HepG2 (cell line): Measurements from ENCODE around the gene NFE2L1. TPM values are rescaled to one million over a fixed set of nuclear protein-coding genes. Genes with fewer than 3 reads are reported as not detected.

Source experiments
- ATF7 ChIP-seq, 2 experiments: fragments of 450-650 bp in 1 of 2; sonication (generic) in 1 of 2; formaldehyde crosslinking in 1 of 2; IDR thresholded peaks; 2 replicates each; pipeline versions ENCODE4 v1.4.0 to v1.6.1; 2016 to 2020; ENCODE audit warnings: antibody characterized with exemption in 1 of 2, mild to moderate bottlenecking in 1 of 2, missing genetic modification reagents in 1 of 2
- CBX5 ChIP-seq: sonication (generic); formaldehyde crosslinking; IDR thresholded peaks from 2 replicates; pipeline ENCODE4 v1.4.0; 2020; ENCODE audit warnings: missing genetic modification reagents, borderline replicate concordance
- EED ChIP-seq: sonication (generic); formaldehyde crosslinking; IDR thresholded peaks from 2 replicates; pipeline ENCODE4 v1.5.0; 2020; ENCODE audit warnings: mild to moderate bottlenecking, missing genetic modification reagents
- FOXO1 ChIP-seq: sonication (generic); formaldehyde crosslinking; IDR thresholded peaks from 2 replicates; pipeline ENCODE4 v1.4.0; 2020; ENCODE audit warnings: missing genetic modification reagents
- GTF3A ChIP-seq: sonication (generic); formaldehyde crosslinking; conservative IDR thresholded peaks from 2 replicates; pipeline ENCODE4 v1.4.0; 2020; ENCODE audit warnings: mild to moderate bottlenecking, missing genetic modification reagents
- SALL2 ChIP-seq: sonication (generic); formaldehyde crosslinking; IDR thresholded peaks from 2 replicates; pipeline ENCODE4 v1.8.1; 2023; ENCODE audit warnings: mild to moderate bottlenecking, missing genetic modification reagents, inconsistent platforms
- SKI ChIP-seq: fragments of 450-650 bp; IDR thresholded peaks from one replicate; pipeline ENCODE4 v1.6.1; 2018; ENCODE audit warnings: mild to moderate bottlenecking; ENCODE audit not compliant: partially characterized antibody
- SPEN ChIP-seq: sonication (generic); formaldehyde crosslinking; IDR thresholded peaks from 2 replicates; pipeline ENCODE4 v1.5.1; 2020; ENCODE audit warnings: low read depth, mild to moderate bottlenecking, missing genetic modification reagents
- TCF7L2 ChIP-seq: IDR thresholded peaks from 2 replicates; pipeline ENCODE4 v1.6.1; 2011; ENCODE audit warnings: mild to moderate bottlenecking, low read depth, low read length, moderate library complexity
- U2AF2 ChIP-seq: fragments of 200-400 bp; formaldehyde crosslinking; IDR thresholded peaks from 2 replicates; pipeline ENCODE4 v1.6.1; 2017; ENCODE audit warnings: low read depth, mild to moderate bottlenecking, low read length
- ZBTB38 ChIP-seq: sonication (generic); formaldehyde crosslinking; IDR thresholded peaks from 2 replicates; pipeline ENCODE4 v1.5.1; 2020; ENCODE audit warnings: mild to moderate bottlenecking, missing genetic modification reagents
- ZBTB46 ChIP-seq: sonication (generic); formaldehyde crosslinking; IDR thresholded peaks from 2 replicates; pipeline ENCODE4 v1.4.0; 2020; ENCODE audit warnings: mild to moderate bottlenecking, missing genetic modification reagents, borderline replicate concordance
- ZNF205 ChIP-seq: IDR thresholded peaks from 2 replicates; pipeline ENCODE4 v1.6.1; 2018; ENCODE audit warnings: missing biosample characterization, missing genetic modification reagents
- ZNF232 ChIP-seq: sonication (generic); formaldehyde crosslinking; IDR thresholded peaks from 2 replicates; pipeline ENCODE4 v1.4.0; 2020; ENCODE audit warnings: missing genetic modification reagents, borderline replicate concordance
- ZNF275 ChIP-seq: sonication (generic); formaldehyde crosslinking; IDR thresholded peaks from 2 replicates; pipeline ENCODE4 v1.8.0; 2022; ENCODE audit warnings: missing genetic modification reagents, mild to moderate bottlenecking, inconsistent platforms, borderline replicate concordance
- ZNF749 ChIP-seq: sonication (generic); formaldehyde crosslinking; IDR thresholded peaks from 2 replicates; pipeline ENCODE4 v1.8.0; 2022; ENCODE audit warnings: mild to moderate bottlenecking, missing genetic modification reagents, moderate library complexity, borderline replicate concordance
- ZSCAN31 ChIP-seq: sonication (generic); formaldehyde crosslinking; IDR thresholded peaks from 2 replicates; pipeline ENCODE4 v1.5.0; 2020; ENCODE audit warnings: low read depth, mild to moderate bottlenecking, missing genetic modification reagents
- polyA plus RNA-seq, 8 experiments: library from polyadenylated mRNA; depleted of rRNA in 3 of 8; stranded (reverse) in 7 of 8; unstranded in 1 of 8; fragments of >200 nt; fragmentation: Illumina TruSeq in 4 of 8; extraction: Trizol in 4 of 8; gene quantifications; 2 replicates each; pipeline versions ENCODE4 v1.2.1 to v1.2.3, GENCODE V29; 2011 to 2016; ENCODE audit warnings: low read depth in 4 of 8, missing spikeins in 1 of 8, mixed read lengths in 1 of 8; ENCODE audit not compliant: insufficient read depth in 1 of 8
- total RNA-seq, 5 experiments: library from RNA; depleted of rRNA; stranded (reverse); fragments of >200 nt; fragmentation: Illumina TruSeq; extraction: Trizol; gene quantifications; 2 replicates each; pipeline ENCODE4 v1.2.3, GENCODE V29; 2016; ENCODE audit warnings: low read depth in 1 of 5
- TF ChIP-seq, protein P1 (sequence below): sonication (generic); formaldehyde crosslinking; IDR thresholded peaks from 2 replicates; pipeline ENCODE4 v1.4.0; 2020; ENCODE audit warnings: missing genetic modification reagents, borderline replicate concordance
- TF ChIP-seq, protein P2 (sequence below): sonication (generic); formaldehyde crosslinking; conservative IDR thresholded peaks from 2 replicates; pipeline ENCODE4 v1.4.0; 2020; ENCODE audit warnings: missing genetic modification reagents

Gene NFE2L1
- total and polyA plus RNA-seq, 2 of the 13 experiments (the other 11 are each of a cell fraction or from before 2014, with no cell fraction given), result 67.0 to 234 TPM

DNA sequence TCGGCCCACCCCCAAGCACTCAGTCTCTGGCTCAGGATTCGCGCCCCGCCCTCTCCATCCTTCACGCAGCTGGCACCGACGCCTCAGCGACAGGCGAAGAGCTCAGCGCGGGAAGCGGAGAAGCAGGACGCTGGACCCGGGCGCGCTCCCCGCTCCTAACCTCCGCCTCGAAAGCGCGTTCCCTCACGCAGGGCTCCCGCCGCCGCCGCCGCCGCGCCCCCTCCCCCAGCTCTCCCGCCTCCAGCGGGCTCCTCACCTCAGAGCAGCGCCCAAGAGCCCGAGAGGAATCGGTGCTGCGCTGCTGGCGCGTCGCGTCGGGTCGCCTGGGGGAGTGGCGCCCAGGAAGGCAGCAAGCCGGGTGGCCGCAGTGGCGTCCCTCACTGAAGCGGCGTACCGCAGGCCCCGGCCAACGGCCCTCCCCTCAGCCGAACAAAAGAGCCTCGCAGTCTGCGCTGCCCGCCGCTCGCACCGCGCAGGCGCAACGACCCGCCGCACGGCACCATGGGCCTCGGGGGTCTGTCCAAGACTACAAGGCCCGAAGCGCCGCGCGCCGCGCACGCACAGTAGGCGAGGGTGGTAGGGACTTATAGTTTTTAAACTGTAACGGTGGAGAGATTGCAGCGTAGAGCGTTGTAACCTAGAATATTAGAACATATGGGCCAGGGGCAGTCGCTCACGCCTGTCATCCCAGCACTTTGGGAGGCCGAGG lies 53.0 kb downstream of the NFE2L1 start, which contains the start of gene CBX1 (continued):
- TF ChIP-seq, protein P1, sequence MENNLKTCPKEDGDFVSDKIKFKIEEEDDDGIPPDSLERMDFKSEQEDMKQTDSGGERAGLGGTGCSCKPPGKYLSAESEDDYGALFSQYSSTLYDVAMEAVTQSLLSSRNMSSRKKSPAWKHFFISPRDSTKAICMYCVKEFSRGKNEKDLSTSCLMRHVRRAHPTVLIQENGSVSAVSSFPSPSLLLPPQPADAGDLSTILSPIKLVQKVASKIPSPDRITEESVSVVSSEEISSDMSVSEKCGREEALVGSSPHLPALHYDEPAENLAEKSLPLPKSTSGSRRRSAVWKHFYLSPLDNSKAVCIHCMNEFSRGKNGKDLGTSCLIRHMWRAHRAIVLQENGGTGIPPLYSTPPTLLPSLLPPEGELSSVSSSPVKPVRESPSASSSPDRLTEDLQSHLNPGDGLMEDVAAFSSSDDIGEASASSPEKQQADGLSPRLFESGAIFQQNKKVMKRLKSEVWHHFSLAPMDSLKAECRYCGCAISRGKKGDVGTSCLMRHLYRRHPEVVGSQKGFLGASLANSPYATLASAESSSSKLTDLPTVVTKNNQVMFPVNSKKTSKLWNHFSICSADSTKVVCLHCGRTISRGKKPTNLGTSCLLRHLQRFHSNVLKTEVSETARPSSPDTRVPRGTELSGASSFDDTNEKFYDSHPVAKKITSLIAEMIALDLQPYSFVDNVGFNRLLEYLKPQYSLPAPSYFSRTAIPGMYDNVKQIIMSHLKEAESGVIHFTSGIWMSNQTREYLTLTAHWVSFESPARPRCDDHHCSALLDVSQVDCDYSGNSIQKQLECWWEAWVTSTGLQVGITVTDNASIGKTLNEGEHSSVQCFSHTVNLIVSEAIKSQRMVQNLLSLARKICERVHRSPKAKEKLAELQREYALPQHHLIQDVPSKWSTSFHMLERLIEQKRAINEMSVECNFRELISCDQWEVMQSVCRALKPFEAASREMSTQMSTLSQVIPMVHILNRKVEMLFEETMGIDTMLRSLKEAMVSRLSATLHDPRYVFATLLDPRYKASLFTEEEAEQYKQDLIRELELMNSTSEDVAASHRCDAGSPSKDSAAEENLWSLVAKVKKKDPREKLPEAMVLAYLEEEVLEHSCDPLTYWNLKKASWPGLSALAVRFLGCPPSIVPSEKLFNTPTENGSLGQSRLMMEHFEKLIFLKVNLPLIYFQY (CRISPR knock-in tag), result no peak
- peak; percentile 87 for TF ChIP-seq ZBTB38 (CRISPR knock-in tag)
- TF ChIP-seq ZBTB46 (CRISPR knock-in tag), result no peak
- 0 out of 2 replicates have a peak, but pooled peaks have one; percentile 21 for TF ChIP-seq ZNF749
- TF ChIP-seq FOXO1, result no peak; the same call in 1 of the 2 replicates
- no peak for TF ChIP-seq U2AF2
- no peak for TF ChIP-seq TCF7L2
- TF ChIP-seq ZNF205 (CRISPR knock-in tag), result 0 out of 2 replicates have a peak, but pooled peaks have one; percentile 43
- TF ChIP-seq SKI, result peak; percentile 86
- no peak for TF ChIP-seq GTF3A (CRISPR knock-in tag)
- TF ChIP-seq CBX5 (CRISPR knock-in tag), result peak; percentile 96
- TF ChIP-seq ZSCAN31, result peak; percentile 89; the same call in 1 of the 2 replicates
- TF ChIP-seq ZNF232, result peak; percentile 32
- TF ChIP-seq SALL2, result peak; percentile 85
- TF ChIP-seq, protein P2, sequence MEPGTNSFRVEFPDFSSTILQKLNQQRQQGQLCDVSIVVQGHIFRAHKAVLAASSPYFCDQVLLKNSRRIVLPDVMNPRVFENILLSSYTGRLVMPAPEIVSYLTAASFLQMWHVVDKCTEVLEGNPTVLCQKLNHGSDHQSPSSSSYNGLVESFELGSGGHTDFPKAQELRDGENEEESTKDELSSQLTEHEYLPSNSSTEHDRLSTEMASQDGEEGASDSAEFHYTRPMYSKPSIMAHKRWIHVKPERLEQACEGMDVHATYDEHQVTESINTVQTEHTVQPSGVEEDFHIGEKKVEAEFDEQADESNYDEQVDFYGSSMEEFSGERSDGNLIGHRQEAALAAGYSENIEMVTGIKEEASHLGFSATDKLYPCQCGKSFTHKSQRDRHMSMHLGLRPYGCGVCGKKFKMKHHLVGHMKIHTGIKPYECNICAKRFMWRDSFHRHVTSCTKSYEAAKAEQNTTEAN (CRISPR knock-in tag), result peak; percentile 21
- TF ChIP-seq SPEN (CRISPR knock-in tag), result peak; percentile 96
- TF ChIP-seq ZNF275 (CRISPR knock-in tag), result peak; percentile 75; the same call in 1 of the 2 replicates
- peak; percentile 97; the same call in 1 of the 2 replicates for TF ChIP-seq EED
- no peak for TF ChIP-seq ATF7 (IDR thresholded peaks at IDR 0.05)
- peak; percentile 22; the same call in 1 of the 2 replicates for TF ChIP-seq ATF7 (CRISPR knock-in tag; IDR thresholded peaks at IDR 0.05)
